Testis (tissue), 2 donors: Measurements from ENCODE around the gene CAMTA1.

Experiments
- CTCF ChIP-seq, 3 experiments: fragments of 450-650 bp in 2 of 3; fragments of 200-600 bp in 1 of 3; sonication (generic) in 1 of 3; IDR thresholded peaks; one replicate each; pipeline ENCODE4 v1.5.1; 2016 to 2019; ENCODE audit warnings: antibody characterized with exemption in 3 of 3, mild to moderate bottlenecking in 2 of 3, moderate library complexity in 1 of 3
- POLR2A ChIP-seq: fragments of 450-650 bp; IDR thresholded peaks from one replicate; pipeline ENCODE4 v1.6.1; 2017; ENCODE audit warnings: antibody characterized with exemption, mild to moderate bottlenecking, moderate library complexity

DNA sequence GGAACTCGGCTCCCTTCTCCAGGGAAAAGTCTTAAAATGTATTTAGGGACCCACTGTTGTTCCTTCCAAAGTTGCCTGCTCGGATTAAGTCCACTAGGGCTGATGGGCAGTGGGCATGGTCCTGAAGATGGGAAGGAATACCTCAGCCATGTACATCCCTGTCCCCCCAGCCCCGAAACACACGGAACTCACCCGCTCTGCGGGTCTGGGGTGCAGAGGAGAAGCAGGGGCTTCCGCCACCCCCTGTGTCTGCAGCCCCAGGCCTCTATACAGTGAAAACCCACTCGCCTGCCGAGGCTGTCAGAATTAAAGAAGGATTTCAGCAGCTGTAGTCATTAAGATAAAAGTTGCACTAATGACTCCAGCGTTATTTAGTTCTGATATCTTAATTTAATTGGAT is 773.2 kb downstream of the CAMTA1 start:
- TF ChIP-seq CTCF (IDR thresholded peaks at IDR 0.05), result no peak
- TF ChIP-seq POLR2A, result no peak
